HEK293T (cell line): ENCODE data around the gene ITSN2.

Source experiments
- FOXA1 ChIP-seq: fragments of 450-650 bp; IDR thresholded peaks from 2 replicates; pipeline ENCODE4 v1.6.1; 2016; ENCODE audit warnings: mild to moderate bottlenecking
- FOXM1 ChIP-seq: fragments of 450-650 bp; IDR thresholded peaks from 2 replicates; pipeline ENCODE4 v1.6.1; 2017; ENCODE audit warnings: mild to moderate bottlenecking, borderline replicate concordance
- HDGF ChIP-seq: fragments of 450-650 bp; IDR thresholded peaks from 2 replicates; pipeline ENCODE4 v1.6.1; 2017; ENCODE audit warnings: antibody characterized with exemption, borderline replicate concordance
- TF ChIP-seq, protein P1 (sequence below): fragments of 450-650 bp; IDR thresholded peaks from 2 replicates; pipeline ENCODE4 v1.6.1; 2016

DNA sequence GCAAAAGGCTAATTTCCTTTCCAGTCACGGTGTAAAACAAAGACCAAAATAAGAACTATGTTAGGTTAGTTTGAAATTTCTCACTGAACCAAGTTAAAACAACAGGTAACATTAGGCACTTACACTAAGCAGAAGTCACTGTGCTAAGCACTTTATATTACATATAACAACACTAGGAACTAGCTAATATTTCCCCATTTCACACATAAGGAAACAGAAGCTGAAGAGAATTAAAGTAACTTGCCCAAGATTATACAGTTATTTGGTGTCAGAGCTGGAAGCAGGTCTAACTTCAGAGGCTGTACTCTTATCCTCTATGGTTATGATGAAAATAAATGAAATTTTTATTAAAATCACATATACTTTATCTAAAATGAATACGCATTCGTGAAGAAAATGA lies 5.9 kb downstream of the ITSN2 start:
- TF ChIP-seq FOXM1 (no peak), FOXA1 (no peak), HDGF (no peak)
- TF ChIP-seq, protein P1, sequence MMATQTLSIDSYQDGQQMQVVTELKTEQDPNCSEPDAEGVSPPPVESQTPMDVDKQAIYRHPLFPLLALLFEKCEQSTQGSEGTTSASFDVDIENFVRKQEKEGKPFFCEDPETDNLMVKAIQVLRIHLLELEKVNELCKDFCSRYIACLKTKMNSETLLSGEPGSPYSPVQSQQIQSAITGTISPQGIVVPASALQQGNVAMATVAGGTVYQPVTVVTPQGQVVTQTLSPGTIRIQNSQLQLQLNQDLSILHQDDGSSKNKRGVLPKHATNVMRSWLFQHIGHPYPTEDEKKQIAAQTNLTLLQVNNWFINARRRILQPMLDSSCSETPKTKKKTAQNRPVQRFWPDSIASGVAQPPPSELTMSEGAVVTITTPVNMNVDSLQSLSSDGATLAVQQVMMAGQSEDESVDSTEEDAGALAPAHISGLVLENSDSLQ: no peak
